K562 (cell line): ENCODE data around the gene QPRT. TPM values are rescaled to one million over a fixed set of nuclear protein-coding genes. Genes with fewer than 3 reads are reported as not detected.

Source experiments
- ARNT ChIP-seq, 2 experiments: fragments of 450-650 bp; IDR thresholded peaks; 2 replicates each; pipeline ENCODE4 v1.6.1; 2016; ENCODE audit warnings: mild to moderate bottlenecking in 1 of 2
- BRD4 ChIP-seq: fragments of 200-600 bp; sonication (generic); IDR thresholded peaks from 2 replicates; pipeline ENCODE4 v1.6.1; 2017; ENCODE audit warnings: inconsistent platforms
- E2F6 ChIP-seq, 2 experiments: IDR thresholded peaks; 2 replicates each; pipeline ENCODE4 v1.6.1; 2011; ENCODE audit warnings: borderline replicate concordance in 1 of 2, control low read depth in 1 of 2, low read depth in 1 of 2, low read length in 1 of 2, mild to moderate bottlenecking in 1 of 2, mixed read lengths in 1 of 2, moderate library complexity in 1 of 2; ENCODE audit not compliant: insufficient read depth in 1 of 2, insufficient read length in 1 of 2, poor library complexity in 1 of 2, severe bottlenecking in 1 of 2; ENCODE audit errors: extremely low read depth in 1 of 2
- HDGF ChIP-seq: fragments of 450-650 bp; IDR thresholded peaks from 2 replicates; pipeline ENCODE4 v1.6.1; 2016
- MNT ChIP-seq, 2 experiments: fragments of 450-650 bp; conservative IDR thresholded peaks; 2 replicates each; pipeline ENCODE4 v1.6.1; 2017; ENCODE audit warnings: mild to moderate bottlenecking in 2 of 2, moderate library complexity in 2 of 2
- MXI1 ChIP-seq: IDR thresholded peaks from 2 replicates; pipeline ENCODE4 v1.6.1; 2011; ENCODE audit warnings: low read depth, mild to moderate bottlenecking, improper control_type of control experiment, low read length
- NFIX ChIP-seq: fragments of 250-450 bp; sonication (Bioruptor Pico); IDR thresholded peaks from 2 replicates; pipeline ENCODE4 v1.4.0; 2020; ENCODE audit warnings: low read depth, mild to moderate bottlenecking, moderate library complexity
- SMARCC2 ChIP-seq: fragments of 450-650 bp; IDR thresholded peaks from 2 replicates; pipeline ENCODE4 v1.6.1; 2017; ENCODE audit warnings: antibody characterized with exemption, moderate library complexity, mild to moderate bottlenecking, low read depth
- TEAD1 ChIP-seq, 2 experiments: fragments of 450-650 bp in 1 of 2; sonication (generic) in 1 of 2; formaldehyde crosslinking; IDR thresholded peaks; 2 replicates each; pipeline versions ENCODE4 v1.4.0 to v1.8.0; 2020 to 2022; ENCODE audit warnings: mild to moderate bottlenecking in 2 of 2, missing genetic modification reagents in 1 of 2
- THRAP3 ChIP-seq: fragments of 450-650 bp; IDR thresholded peaks from 2 replicates; pipeline ENCODE4 v1.6.1; 2016; ENCODE audit warnings: mild to moderate bottlenecking, inconsistent platforms, borderline replicate concordance
- ZBTB7A ChIP-seq: IDR thresholded peaks from 2 replicates; pipeline ENCODE4 v1.6.1; 2011; ENCODE audit warnings: low read depth, mild to moderate bottlenecking, low read length, moderate library complexity, borderline replicate concordance; ENCODE audit not compliant: control insufficient read depth
- ZNF431 ChIP-seq: sonication (generic); formaldehyde crosslinking; IDR thresholded peaks from 2 replicates; pipeline ENCODE4 v1.8.0; 2022; ENCODE audit warnings: mild to moderate bottlenecking, missing genetic modification reagents
- ZNF644 ChIP-seq: fragments of 200-800 bp; sonication (Bioruptor generic); IDR thresholded peaks from 2 replicates; pipeline ENCODE4 v1.6.1; 2016; ENCODE audit warnings: low read depth, missing genetic modification characterization, missing compliant biosample characterization
- ZNF655 ChIP-seq: fragments of 250-450 bp; sonication (Bioruptor Pico); IDR thresholded peaks from 2 replicates; pipeline ENCODE4 v1.5.0; 2021
- polyA plus RNA-seq, 8 experiments: library from polyadenylated mRNA; depleted of rRNA in 4 of 8; stranded (reverse) in 5 of 8; unstranded in 3 of 8; fragments of >200 nt; fragmentation: Nextera tagmentation in 2 of 8; fragmentation: Illumina TruSeq in 1 of 8; extraction: Ambion mirVana in 2 of 8; extraction: Trizol in 1 of 8; gene quantifications; 2 replicates each; pipeline versions ENCODE4 v1.2.1 to v1.2.3, GENCODE V29; 2011 to 2014; ENCODE audit warnings: inconsistent platforms in 1 of 8, missing spikeins in 1 of 8
- total RNA-seq, 7 experiments: library from RNA; depleted of rRNA in 6 of 7; stranded (reverse); fragments of >200 nt in 6 of 7; fragmentation: Illumina TruSeq in 2 of 7; extraction: Trizol in 2 of 7; gene quantifications; 2 replicates each; pipeline versions ENCODE4 v1.2.1 to v1.2.3, GENCODE V29; 2011 to 2021; ENCODE audit warnings: low replicate concordance in 1 of 7
- TF ChIP-seq, protein P1 (sequence below): IDR thresholded peaks from 3 replicates; pipeline ENCODE4 v1.6.1; 2011; ENCODE audit warnings: borderline replicate concordance, mild to moderate bottlenecking; ENCODE audit not compliant: insufficient read length, insufficient read depth
- TF ChIP-seq, protein P2 (sequence below): fragments of 450-650 bp; IDR thresholded peaks from 2 replicates; pipeline ENCODE4 v1.6.1; 2016; ENCODE audit warnings: low read depth, mild to moderate bottlenecking, moderate library complexity

Gene QPRT
- total and polyA plus RNA-seq, 9 of the 15 experiments (the other 6 are each of a cell fraction or from before 2014, with no cell fraction given): 7.7 to 112 (median 64.1) TPM

DNA sequence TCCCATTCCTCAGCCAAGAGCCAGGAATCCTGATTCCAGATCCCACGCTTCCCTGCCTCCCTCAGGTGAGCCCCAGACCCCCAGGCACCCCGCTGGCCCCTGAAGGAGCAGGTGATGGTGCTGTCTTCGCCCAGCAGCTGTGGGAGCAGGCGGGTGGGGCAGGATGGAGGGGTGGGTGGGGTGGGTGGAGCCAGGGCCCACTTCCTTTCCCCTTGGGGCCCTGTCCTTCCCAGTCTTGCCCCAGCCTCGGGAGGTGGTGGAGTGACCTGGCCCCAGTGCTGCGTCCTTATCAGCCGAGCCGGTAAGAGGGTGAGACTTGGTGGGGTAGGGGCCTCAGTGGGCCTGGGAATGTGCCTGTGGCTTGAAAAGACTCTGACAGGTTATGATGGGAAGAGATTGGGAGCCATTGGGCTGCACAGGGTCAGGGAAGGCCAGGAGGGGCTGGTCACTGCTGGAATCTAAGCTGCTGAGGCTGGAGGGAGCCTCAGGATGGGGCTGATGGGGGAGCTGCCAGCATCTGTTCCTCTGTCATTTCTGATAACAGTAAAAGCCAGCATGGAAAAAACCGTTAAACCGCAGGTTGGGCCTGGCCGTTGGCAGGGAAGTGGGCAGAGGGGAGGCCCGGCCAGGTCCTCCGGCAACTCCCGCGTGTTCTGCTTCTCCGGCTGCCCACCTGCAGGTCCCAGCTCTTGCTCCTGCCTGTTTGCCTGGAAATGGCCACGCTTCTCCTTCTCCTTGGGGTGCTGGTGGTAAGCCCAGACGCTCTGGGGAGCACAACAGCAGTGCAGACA, 15.8 kb upstream of the QPRT start, which contains the start of gene SPN (continued):
- no peak for TF ChIP-seq ZNF655
- peak; percentile 31 to 73; a peak in 3 of 4 replicates for TF ChIP-seq MNT (conservative IDR thresholded peaks at IDR 0.05)
- TF ChIP-seq ARNT (IDR thresholded peaks at IDR 0.05): peak in 1 of 2 experiments; percentile 59; a peak in 1 of 4 replicates
- TF ChIP-seq SMARCC2: no peak; the same call in 1 of the 2 replicates
- peak; percentile 41; the same call in 1 of the 2 replicates for TF ChIP-seq ZBTB7A
- TF ChIP-seq MXI1: peak; percentile 63; the same call in 1 of the 2 replicates
- TF ChIP-seq ZNF644 (tag): no peak
- no peak for TF ChIP-seq THRAP3
- no peak for TF ChIP-seq BRD4
- TF ChIP-seq ZNF431 (CRISPR knock-in tag): peak; percentile 42; the same call in 1 of the 2 replicates
- no peak for TF ChIP-seq HDGF
- TF ChIP-seq, protein P1, sequence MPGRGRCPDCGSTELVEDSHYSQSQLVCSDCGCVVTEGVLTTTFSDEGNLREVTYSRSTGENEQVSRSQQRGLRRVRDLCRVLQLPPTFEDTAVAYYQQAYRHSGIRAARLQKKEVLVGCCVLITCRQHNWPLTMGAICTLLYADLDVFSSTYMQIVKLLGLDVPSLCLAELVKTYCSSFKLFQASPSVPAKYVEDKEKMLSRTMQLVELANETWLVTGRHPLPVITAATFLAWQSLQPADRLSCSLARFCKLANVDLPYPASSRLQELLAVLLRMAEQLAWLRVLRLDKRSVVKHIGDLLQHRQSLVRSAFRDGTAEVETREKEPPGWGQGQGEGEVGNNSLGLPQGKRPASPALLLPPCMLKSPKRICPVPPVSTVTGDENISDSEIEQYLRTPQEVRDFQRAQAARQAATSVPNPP: no peak
- TF ChIP-seq TEAD1 (CRISPR knock-in tag; IDR thresholded peaks at IDR 0.05): peak; percentile 37 to 68; a peak in 3 of 4 replicates
- peak; percentile 44 to 54 for TF ChIP-seq E2F6 (IDR thresholded peaks at IDR 0.05; ENCODE audit: borderline replicate concordance in 1 of 2, extremely low read depth in 1 of 2, insufficient read depth in 1 of 2, insufficient read length in 1 of 2, low read depth in 1 of 2, low read length in 1 of 2, poor library complexity in 1 of 2, severe bottlenecking in 1 of 2)
- TF ChIP-seq, protein P2, sequence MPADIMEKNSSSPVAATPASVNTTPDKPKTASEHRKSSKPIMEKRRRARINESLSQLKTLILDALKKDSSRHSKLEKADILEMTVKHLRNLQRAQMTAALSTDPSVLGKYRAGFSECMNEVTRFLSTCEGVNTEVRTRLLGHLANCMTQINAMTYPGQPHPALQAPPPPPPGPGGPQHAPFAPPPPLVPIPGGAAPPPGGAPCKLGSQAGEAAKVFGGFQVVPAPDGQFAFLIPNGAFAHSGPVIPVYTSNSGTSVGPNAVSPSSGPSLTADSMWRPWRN: no peak
- TF ChIP-seq NFIX: no peak
